A549 (cell line): ENCODE results near the gene CUL3. TPM values are rescaled to one million over a fixed set of nuclear protein-coding genes. Genes with fewer than 3 reads are reported as not detected.

ENCODE experiments used
- ATAC-seq, 2 experiments: fragments of 200-7000 bp in 1 of 2; fragments of >200 bp in 1 of 2; cut with Nextera tagmentation in 1 of 2; cut with Tn5 transposase in 1 of 2; 3 replicates each; pipeline versions ENCODE4 v1.8.0 to v1.9.1; 2018 to 2020; ENCODE audit warnings: mild to moderate bottlenecking in 1 of 2, moderate library complexity in 1 of 2
- CTCF ChIA-PET: fragments of 300-600 bp; sonication (Branson Sonifier 250); formaldehyde crosslinking; extraction: SDS; loops from one replicate; lab custom pipeline; 2021; ENCODE audit warnings: antibody characterized with exemption, inconsistent platforms; lab: Yijun Ruan, JAX
- POLR2A ChIA-PET: fragments of 350-600 bp; formaldehyde crosslinking; extraction: SDS; loops from one replicate; lab custom pipeline; 2021; ENCODE audit warnings: antibody characterized with exemption, inconsistent platforms; lab: Yijun Ruan, JAX
- DNase-seq, 2 experiments: peaks; one replicate each; pipeline versions ENCODE4 v3.0.0 to v3.0.0-alpha.2; 2011 to 2016; ENCODE audit warnings: low read depth in 1 of 2, low spot score in 1 of 2
- FAIRE-seq: peaks from 2 replicates; lab custom pipeline; 2011; peaks lifted over from hg19 to GRCh38; lab: Jason Lieb, UNC
- H3K27ac ChIP-seq, 2 experiments: fragments of >200 bp; sonication (Bioruptor Twin); formaldehyde crosslinking; 3 replicates each; pipeline ENCODE4 v1.5.1; 2016 to 2017
- H3K4me1 ChIP-seq: fragments of >200 bp; sonication (Bioruptor Twin); formaldehyde crosslinking; 3 replicates; pipeline ENCODE4 v1.6.1; 2016
- H3K4me2 ChIP-seq: fragments of >200 bp; sonication (Bioruptor Twin); formaldehyde crosslinking; 3 replicates; pipeline ENCODE4 v1.6.1; 2016
- H3K4me3 ChIP-seq: fragments of >200 bp; sonication (Bioruptor Twin); formaldehyde crosslinking; 3 replicates; pipeline ENCODE4 v1.5.1; 2016
- H3K9me3 ChIP-seq: fragments of >200 bp; sonication (Bioruptor Twin); formaldehyde crosslinking; 3 replicates; pipeline ENCODE4 v1.6.1; 2016
- CBX8 ChIP-seq: fragments of 200-600 bp; sonication (generic); IDR thresholded peaks from 2 replicates; pipeline ENCODE4 v1.6.1; 2016
- ELK1 ChIP-seq: fragments of 150-350 bp; IDR thresholded peaks from 2 replicates; pipeline ENCODE4 v1.6.1; 2014; ENCODE audit warnings: low read depth, mild to moderate bottlenecking, low read length
- ESRRA ChIP-seq: fragments of 150-350 bp; IDR thresholded peaks from 2 replicates; pipeline ENCODE4 v1.6.1; 2014; ENCODE audit warnings: mild to moderate bottlenecking, low read length, borderline replicate concordance
- FOSL2 ChIP-seq, 2 experiments: fragments of 450-650 bp in 1 of 2; fragments of >200 bp in 1 of 2; sonication (Bioruptor Twin) in 1 of 2; formaldehyde crosslinking; IDR thresholded peaks; 2 replicates each; pipeline versions ENCODE4 v1.5.0 to v1.6.1; 2016 to 2020; ENCODE audit warnings: mild to moderate bottlenecking in 1 of 2, moderate library complexity in 1 of 2
- FOXS1 ChIP-seq: fragments of 250-450 bp; sonication (Bioruptor Pico); IDR thresholded peaks from 2 replicates; pipeline ENCODE4 v1.5.0; 2020; ENCODE audit warnings: mild to moderate bottlenecking, moderate library complexity
- HDAC2 ChIP-seq: fragments of 200-600 bp; sonication (generic); IDR thresholded peaks from 2 replicates; pipeline ENCODE4 v1.6.1; 2016
- HES2 ChIP-seq: fragments of >200 bp; sonication (Bioruptor Twin); formaldehyde crosslinking; IDR thresholded peaks from 2 replicates; pipeline ENCODE4 v1.6.1; 2016
- HOXA7 ChIP-seq: fragments of 250-450 bp; sonication (Bioruptor Pico); IDR thresholded peaks from 2 replicates; pipeline ENCODE4 v1.5.0; 2020; ENCODE audit warnings: mild to moderate bottlenecking, moderate library complexity
- HOXB5 ChIP-seq: fragments of 250-450 bp; sonication (Bioruptor Pico); IDR thresholded peaks from 2 replicates; pipeline ENCODE4 v1.5.0; 2020; ENCODE audit warnings: mild to moderate bottlenecking, moderate library complexity
- KDM1A ChIP-seq: fragments of 200-600 bp; sonication (generic); IDR thresholded peaks from 2 replicates; pipeline ENCODE4 v1.6.1; 2016; ENCODE audit warnings: low read depth, mild to moderate bottlenecking
- KDM5A ChIP-seq: fragments of 200-600 bp; sonication (generic); IDR thresholded peaks from 2 replicates; pipeline ENCODE4 v1.6.1; 2016; ENCODE audit warnings: antibody characterized with exemption, mild to moderate bottlenecking
- NPAS2 ChIP-seq: fragments of 250-450 bp; sonication (Bioruptor Pico); IDR thresholded peaks from 2 replicates; pipeline ENCODE4 v1.8.0; 2022; ENCODE audit warnings: mild to moderate bottlenecking, moderate library complexity, borderline replicate concordance
- PHF8 ChIP-seq: fragments of 200-600 bp; sonication (generic); IDR thresholded peaks from 2 replicates; pipeline ENCODE4 v1.6.1; 2016; ENCODE audit warnings: low read depth, mild to moderate bottlenecking, antibody characterized with exemption, moderate library complexity, borderline replicate concordance
- POLR2A ChIP-seq: IDR thresholded peaks from 2 replicates; pipeline ENCODE4 v1.6.1; 2012; ENCODE audit warnings: mild to moderate bottlenecking, low read length
- RFX5 ChIP-seq: fragments of 450-650 bp; IDR thresholded peaks from 2 replicates; pipeline ENCODE4 v1.7.1; 2014; ENCODE audit warnings: antibody characterized with exemption, mild to moderate bottlenecking, moderate library complexity
- RNF2 ChIP-seq: fragments of 200-600 bp; sonication (generic); IDR thresholded peaks from 2 replicates; pipeline ENCODE4 v1.6.1; 2016; ENCODE audit warnings: low read depth, mild to moderate bottlenecking, antibody characterized with exemption, moderate library complexity, borderline replicate concordance
- TFCP2L1 ChIP-seq: fragments of 250-450 bp; sonication (Bioruptor Pico); IDR thresholded peaks from 2 replicates; pipeline ENCODE4 v1.5.0; 2021; ENCODE audit warnings: mild to moderate bottlenecking
- ZC3H11A ChIP-seq: fragments of 450-650 bp; IDR thresholded peaks from 2 replicates; pipeline ENCODE4 v1.6.1; 2014; ENCODE audit warnings: antibody characterized with exemption, mild to moderate bottlenecking
- ZFP36 ChIP-seq: fragments of 450-650 bp; IDR thresholded peaks from 2 replicates; pipeline ENCODE4 v1.6.1; 2014; ENCODE audit warnings: borderline replicate concordance; ENCODE audit not compliant: partially characterized antibody
- WGBS: methylation state at CpG from one replicate; pipeline ENCODE4 v1.1.6; 2017; ENCODE audit errors: missing lambda C conversion rate; 5-methylcytosine and 5-hydroxymethylcytosine counted together
- polyA plus RNA-seq, 4 experiments: library from polyadenylated mRNA; depleted of rRNA in 3 of 4; stranded (reverse); fragments of >200 nt; fragmentation: RNase III in 1 of 4; extraction: RNeasy Plus Mini Kit Qiagen cat#74134 plus additional on column Dnase treatment in 1 of 4; gene quantifications; 2 replicates in 3 of 4; 3 replicates in 1 of 4; pipeline ENCODE4 v1.2.3, GENCODE V29; 2011 to 2017

Gene CUL3
- polyA plus RNA-seq, 2 of the 4 experiments (the other 2 are of a cell fraction), result 70.5 to 73.9 TPM

- ATAC-seq (peak; percentile 32 to 51; a peak in 5 of 6 replicates), DNase-seq (peak in 1 of 2 experiments; percentile 7), FAIRE-seq (no peak)
- Histone ChIP-seq H3K4me2 (no peak overlapping the region), H3K4me1 (0 out of 3 replicates have a peak, but pooled peaks cover 3% of the 10 kb centered on the region), H3K4me3 (no peak overlapping the region), H3K27ac (no peak overlapping the region), H3K9me3 (no peaks in the 10 kb centered on the region)
- POLR2A ChIA-PET, result no interaction called here
- CTCF ChIA-PET, result interaction anchor here (1.3 kb wide), 1 partner anchor 13 kb away, joined by 4 read pairs; no protein-coding TSS in a partner anchor
- 100% methylated on average over 1 of the region's 1 CpG for WGBS
- TF ChIP-seq ESRRA, result no peak
- no peak for TF ChIP-seq PHF8
- TF ChIP-seq ELK1, result no peak
Observed at GRCh38 chr2:224436634-224437033, 148.5 kb downstream of the CUL3 start.

GRCh38 chr2:224434618-224435017 is 150.5 kb downstream of the CUL3 start:
- WGBS, result 81% methylated on average over 4 of the region's 4 CpGs
- DNase-seq, result no peak
- Histone ChIP-seq H3K4me3 (no peak overlapping the region), H3K27ac (no peak overlapping the region), H3K4me2 (no peak overlapping the region), H3K9me3 (no peaks in the 10 kb centered on the region), H3K4me1 (0 out of 3 replicates have a peak, but pooled peaks cover 3% of the 10 kb centered on the region)
- ChIA-PET CTCF (interaction anchor here (2.1 kb wide), 1 partner anchor 14 kb away, joined by 6 read pairs; no protein-coding TSS in a partner anchor), POLR2A (no interaction called here)
- no peak for FAIRE-seq
- no peak for ATAC-seq
- TF ChIP-seq RNF2 (no peak), ZC3H11A (no peak), KDM5A (no peak), POLR2A (no peak), ZFP36 (no peak), CBX8 (no peak), FOXS1 (CRISPR knock-in tag) (no peak), NPAS2 (CRISPR knock-in tag) (no peak)

GRCh38 chr2:224433442-224433841 is 151.7 kb downstream of the CUL3 start:
- ChIA-PET POLR2A (interaction anchor here (0.6 kb wide), 1 partner anchor 1224 kb away, joined by 3 read pairs; no protein-coding TSS in a partner anchor), CTCF (interaction anchor here (0.6 to 2.1 kb wide), 2 partner anchors 16 to 42 kb away, joined by 3 to 6 read pairs; no protein-coding TSS in a partner anchor)
- no peak for ATAC-seq
- no peaks in the 10 kb centered on the region for H3K9me3 ChIP-seq
- no peak overlapping the region for H3K4me3 ChIP-seq
- H3K27ac ChIP-seq, result no peak overlapping the region
- 0 out of 3 replicates have a peak, but pooled peaks cover 3% of the 10 kb centered on the region for H3K4me1 ChIP-seq
- H3K4me2 ChIP-seq, result no peak overlapping the region
- DNase-seq, result no peak
- TF ChIP-seq HOXB5 (CRISPR knock-in tag) (no peak), RFX5 (no peak), HOXA7 (no peak), HES2 (no peak), POLR2A (no peak), HDAC2 (no peak), PHF8 (no peak), KDM1A (no peak), TFCP2L1 (CRISPR knock-in tag) (no peak)
- WGBS, result 91% methylated on average over 10 of the region's 10 CpGs
- no peak for FAIRE-seq

GRCh38 chr2:224432003-224432579 is 153.1 kb downstream of the CUL3 start:
- TF ChIP-seq FOSL2 (IDR thresholded peaks at IDR 0.05), result no peak
- no peak for TF ChIP-seq FOSL2 (CRISPR knock-in tag; IDR thresholded peaks at IDR 0.05)

More at GRCh38 chr2:224432003-224432579, 153.1 kb downstream of the CUL3 start:
- 79% methylated on average over 6 of the region's 6 CpGs for WGBS
- ATAC-seq, result no peak
- Histone ChIP-seq H3K4me1 (0 out of 3 replicates have a peak, but pooled peaks cover 3% of the 10 kb centered on the region), H3K9me3 (no peaks in the 10 kb centered on the region), H3K4me2 (no peak overlapping the region), H3K4me3 (no peak overlapping the region), H3K27ac (no peak overlapping the region)
- ChIA-PET POLR2A (no interaction called here), CTCF (interaction anchor here (0.6 kb wide), 1 partner anchor 203 kb away, joined by 4 read pairs; no protein-coding TSS in a partner anchor)
- no peak for DNase-seq
- FAIRE-seq, result no peak
